CD4-positive, alpha-beta T cell treated with Interleukin-21 for 1 hour (primary cell): ENCODE data around the gene ADISSP.

Experiments used
- DNase-seq: peaks from one replicate; pipeline ENCODE4 v3.0.0-alpha.2; 2020

Gene ADISSP

DNA sequence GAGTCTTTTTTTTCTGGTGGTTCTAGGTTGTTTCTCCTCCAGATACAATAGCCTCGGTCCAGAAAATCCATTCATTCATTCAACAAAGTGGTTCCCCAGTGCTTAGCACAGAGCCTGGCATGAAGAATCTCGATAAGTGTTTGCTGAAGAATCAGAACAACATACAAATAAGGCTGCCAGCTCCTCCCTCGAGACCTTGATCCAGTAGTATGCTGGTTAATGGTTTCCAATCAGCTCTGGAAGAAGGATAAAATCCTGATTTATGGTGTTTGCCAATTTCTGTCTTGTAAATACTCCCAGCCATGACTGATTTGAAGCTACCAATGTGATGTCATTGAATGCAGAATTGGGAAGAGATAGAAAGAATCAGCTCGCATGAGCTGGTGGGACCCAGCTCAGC, 31.8 kb downstream of the ADISSP start:
- no peak for DNase-seq

DNA sequence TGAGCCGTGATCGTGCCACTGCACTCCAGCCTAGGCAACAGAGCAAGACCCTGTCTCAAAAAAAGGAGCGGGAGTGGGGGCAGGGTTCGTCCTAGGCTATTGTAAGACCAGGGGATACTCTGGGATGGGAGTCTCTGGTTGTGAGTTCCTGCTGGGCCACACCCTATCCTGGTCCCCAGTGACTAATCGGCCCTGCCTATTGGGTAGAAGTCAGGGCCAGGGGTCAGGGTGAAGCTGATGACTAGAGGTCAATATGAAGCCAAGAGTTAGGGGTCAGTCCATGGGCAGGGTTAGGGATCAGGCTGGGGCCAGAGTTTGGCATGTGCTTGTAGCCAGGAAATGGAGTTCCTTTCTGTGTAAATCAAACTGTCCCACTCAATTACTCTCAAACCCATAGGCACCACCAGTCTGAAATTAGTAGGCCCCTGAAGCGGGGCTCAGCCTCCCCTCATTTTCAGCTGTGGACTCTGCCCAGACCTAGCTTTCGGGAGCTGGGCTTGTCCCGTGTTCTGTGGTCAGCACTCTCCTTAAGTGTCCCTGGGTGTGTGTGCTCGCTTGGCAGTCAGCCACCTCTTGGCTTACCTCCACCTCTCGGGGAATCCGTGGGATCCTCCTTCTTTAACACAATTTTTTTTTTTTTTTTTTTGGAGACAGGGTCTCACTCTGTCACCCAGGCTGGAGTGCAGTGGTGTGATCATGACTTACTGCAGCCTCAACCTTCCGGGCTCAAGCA, 33.3 kb downstream of the ADISSP start:
- DNase-seq: no peak

DNA sequence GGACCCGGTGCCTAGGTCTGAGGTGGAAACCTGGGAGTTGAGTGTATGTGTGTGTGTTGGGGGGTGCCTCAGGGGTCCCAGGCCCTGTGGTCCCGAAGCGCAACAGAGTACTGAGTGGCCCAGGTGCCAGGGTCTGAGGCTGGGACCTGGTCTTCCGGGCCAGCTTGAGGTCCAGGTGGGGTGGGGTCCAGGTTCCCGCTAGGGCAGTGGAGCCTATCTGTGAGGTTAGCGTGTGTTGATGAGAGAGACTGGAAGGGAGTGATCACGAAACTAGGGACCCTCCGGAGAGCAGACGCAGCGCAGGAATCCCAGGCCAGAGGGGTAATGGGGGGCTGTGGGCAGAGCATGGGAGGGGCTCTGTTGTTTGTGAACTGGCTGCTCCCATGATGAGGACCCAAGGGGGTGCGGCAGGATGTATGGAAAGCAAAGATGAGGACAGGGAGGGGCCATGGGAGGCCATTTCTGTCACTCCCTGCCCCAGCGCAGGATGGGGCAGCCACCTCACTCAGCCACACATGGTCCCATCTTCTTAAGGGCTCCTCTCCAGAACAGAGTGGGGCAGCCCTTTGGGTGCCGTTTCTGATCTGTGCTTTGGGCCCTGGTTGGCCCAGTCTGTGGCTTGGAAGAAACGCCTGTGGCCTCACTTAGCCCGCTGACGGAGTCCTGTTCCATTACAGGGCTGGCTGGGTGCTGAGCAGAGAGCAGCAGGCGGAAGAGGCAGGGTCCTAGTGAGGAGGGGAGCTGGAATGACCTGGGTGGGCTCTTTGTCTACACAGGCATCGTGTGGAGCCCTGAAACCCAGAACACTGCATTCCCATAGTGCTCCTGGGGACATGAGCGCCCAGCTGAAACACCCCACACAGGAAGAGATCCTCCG, 34.2 kb downstream of the ADISSP start:
- no peak for DNase-seq

DNA sequence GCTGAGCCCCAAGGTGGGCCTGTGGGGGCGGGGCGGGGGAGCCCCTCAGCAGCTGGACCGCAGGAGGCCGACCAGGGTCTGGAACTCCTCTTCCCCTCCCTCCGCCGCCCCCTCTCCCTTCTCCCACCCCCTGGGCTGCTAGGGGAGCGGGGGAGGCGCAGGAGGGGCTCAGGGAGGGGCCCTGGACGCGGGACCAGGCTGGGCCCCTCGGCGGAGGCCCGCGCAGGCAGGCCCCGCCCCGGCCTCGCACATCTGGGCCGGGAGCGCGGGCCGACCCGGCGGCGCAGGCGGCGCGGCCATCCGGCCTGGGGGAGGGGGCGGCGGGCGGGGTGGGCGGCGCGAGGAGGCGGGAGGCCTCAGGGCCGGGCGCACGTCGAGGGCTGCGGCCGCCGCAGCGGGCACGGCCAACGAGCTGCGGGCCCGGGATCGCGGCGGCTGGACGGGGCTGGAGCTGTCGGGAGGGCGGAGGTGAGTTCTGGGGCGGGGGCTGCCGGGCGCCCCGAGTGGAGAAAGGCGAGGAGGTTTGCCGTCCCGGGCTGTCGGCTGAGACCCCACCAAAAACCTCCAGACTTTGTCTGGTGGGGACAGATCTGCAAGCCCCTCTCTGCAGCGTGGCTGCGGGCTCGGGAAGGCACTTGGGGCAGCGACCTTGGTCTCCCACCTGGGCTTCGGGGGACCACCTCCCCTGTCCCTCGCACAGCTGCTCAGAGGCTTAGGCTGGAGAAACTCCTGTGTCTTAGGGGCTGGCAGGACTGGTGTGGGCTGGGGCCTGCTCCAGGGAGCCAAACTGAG, 35.0 kb downstream of the ADISSP start, which contains the start of gene HSPA12B:
Gene HSPA12B (plus strand): TSS at position 359 of the 792 bp plus-strand sequence. CDS start 5,990 bp downstream, outside the sequence.
- no peak for DNase-seq

DNA sequence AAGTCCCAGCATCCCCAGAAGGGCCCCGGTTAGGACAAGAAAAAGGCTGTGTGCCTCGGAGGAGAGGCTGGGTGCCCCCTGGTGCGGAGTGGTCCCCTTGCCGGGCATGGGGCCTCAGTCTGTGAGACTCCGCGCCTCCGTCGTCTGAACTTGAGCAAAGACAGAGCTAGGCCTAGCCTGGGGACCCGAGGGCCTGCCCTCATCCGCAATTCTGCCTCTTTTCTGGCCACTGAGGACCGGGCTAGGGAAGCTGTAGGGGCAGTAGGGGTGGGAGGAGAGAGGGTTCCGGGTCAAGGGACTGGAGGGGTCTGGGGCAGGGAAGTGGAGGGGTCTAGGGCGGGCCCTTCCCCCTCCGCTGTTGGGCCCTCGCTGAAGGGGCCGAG, 35.6 kb downstream of the ADISSP start:
- no peak for DNase-seq

DNA sequence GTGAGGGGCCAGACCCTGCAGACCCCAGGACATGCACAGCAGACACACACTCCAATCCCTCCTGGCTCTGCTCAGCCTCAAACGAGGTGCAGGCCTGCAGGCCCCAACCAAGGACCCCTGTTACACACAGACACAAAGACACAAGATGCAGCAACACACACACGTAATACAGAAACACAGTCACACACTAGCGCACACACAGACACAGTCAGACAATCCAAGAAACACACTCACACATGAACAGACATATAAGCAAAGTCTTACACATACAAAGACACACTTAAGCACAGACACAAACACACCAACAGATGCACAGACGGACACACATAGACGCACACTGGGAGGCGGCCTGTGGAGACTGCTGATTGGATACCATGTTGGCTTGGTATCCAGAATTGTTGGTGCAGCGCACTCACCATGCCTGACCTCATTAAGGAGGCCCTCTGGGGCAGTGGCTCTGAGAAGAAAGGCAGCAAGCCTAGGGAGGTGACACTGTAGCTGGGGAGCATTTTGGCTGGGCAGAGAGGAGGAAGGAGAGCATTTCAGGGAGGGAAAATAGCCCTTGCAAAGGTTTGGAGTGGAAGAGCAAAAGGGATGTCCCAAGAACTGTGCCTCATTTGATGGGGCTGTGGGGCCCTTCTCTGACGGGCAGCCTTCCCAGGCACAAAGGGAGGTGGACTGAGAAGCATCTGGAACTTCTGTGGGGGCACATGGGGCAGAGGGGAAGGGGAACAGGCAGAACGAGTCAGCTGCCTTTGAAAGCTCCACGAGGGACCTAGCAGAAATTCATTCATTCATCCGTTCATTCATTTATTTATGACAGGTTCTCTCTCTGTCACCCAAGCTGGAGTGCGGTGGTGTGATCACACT, 36.5 kb downstream of the ADISSP start:
- DNase-seq: no peak

DNA sequence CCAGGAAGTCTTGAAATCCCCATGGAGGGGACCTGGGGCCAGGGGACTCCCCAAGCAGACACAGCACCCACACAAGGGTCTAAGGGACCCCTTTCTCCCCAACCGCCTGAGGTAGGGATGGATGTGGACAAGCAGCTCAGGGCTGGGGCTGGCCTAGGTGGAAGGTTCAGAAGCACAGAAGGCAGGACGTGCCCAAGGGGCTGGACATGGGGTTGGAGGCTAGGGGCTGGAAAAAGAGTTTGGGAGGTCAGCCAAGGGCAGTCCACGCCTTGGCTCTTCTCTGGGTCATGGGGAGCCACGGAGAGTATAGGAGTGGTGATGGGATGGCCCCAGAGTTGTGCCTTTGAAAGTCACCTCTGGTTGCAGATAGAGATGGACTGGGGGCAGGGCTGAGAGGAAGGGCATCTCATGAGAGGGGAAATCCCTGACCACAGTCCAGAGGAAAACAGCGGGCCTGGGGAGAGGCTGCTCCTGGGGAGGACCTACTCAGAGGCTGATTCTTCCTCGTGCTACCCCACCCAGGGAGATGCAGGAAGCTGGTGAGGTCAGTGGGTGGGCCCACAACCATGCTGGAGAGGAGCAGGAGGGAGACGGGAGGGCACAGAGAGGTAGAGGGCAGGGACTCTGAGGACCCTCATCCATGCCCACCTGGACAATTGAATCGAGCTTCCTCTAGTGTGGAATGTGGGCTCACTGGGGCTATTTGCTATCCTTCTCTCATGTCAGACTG, 37.6 kb downstream of the ADISSP start:
- no peak for DNase-seq

DNA sequence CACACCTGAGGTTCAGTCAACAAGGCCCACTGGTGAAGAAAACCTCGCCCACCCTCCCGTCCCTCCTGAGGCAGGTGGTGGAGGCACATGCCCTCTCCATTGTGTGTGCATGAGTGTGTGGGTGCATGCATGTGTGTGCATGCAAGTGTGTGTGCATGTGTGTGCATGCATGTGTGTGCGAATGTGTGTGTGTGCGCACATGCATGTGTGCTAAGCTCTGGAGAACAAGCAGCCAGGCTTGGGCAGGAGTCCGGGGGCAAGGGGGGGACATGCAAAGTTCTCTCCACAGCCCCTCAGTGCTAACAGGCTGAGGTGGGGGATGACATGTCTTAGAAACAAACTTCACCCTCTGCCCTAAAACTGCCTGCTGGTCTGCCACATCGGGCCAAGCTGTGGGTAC, 38.2 kb downstream of the ADISSP start:
- no peak for DNase-seq

DNA sequence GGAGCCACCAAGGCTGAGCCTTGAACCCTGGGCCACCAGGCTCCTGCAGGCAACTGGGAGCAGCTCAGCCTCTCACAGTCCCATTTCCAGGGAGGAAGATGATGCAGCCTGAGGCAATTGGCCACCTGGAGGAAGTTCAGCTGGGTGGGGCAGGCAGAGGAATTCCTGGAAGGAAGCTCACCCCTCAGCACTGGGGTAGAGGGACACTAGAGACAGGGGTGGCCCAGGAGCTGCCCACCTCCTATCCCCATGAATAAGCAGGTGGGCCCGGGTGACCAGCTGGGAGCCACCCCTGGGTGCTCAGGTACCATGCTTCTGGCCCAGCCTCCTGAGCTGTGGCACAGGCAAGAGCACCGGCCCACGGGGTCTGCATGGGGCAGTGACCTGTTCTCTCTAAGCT, 38.7 kb downstream of the ADISSP start:
- DNase-seq: no peak

DNA sequence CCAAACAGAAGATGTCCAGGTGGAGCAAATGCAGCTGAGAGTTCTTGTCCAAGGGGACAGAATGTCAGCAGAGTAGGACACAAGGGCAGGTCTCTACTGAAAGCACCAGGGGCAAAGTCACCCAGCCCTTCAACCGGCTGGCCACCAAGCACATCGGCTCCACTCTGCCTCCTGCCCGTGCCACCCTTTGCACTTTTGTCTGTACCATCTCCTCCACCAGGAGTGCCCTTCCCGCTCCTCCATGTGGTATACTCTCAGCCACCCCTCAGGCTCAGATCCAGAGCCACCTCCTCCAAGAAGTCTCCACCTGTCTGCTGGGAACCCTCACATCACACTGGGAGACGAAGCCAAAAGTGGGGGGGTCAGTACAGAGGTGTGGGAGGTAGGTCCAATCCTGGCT, 39.2 kb downstream of the ADISSP start:
- no peak for DNase-seq

DNA sequence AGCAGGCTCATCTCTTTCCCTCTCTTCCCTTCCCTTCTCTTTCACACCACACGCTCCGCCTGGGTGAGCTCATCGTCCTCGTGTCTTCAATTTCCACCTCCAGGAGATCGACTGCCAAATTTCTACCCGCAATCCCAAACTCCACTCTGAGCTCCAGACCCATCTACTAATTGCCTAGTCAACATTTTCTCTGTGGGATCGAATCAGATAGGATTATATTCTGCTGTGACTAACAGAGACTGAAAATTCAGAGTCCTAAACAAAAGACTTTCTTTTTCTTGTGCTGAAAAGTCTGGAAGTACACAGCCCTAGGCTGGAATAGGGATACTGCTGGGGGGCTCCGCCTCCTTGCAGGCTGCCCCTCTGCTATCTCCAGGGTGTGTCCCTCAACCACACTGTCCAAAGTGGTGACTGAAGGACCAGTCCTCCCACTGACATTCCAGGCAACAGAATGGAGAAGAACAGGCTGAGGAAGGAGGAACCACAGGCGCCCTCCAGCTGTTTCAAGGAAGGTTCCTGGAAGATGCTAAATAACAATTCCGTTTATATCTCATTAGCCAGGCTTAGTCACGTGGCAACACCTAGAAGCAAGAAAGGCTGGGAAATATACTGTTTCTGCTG, 40.0 kb downstream of the ADISSP start:
- no peak for DNase-seq

DNA sequence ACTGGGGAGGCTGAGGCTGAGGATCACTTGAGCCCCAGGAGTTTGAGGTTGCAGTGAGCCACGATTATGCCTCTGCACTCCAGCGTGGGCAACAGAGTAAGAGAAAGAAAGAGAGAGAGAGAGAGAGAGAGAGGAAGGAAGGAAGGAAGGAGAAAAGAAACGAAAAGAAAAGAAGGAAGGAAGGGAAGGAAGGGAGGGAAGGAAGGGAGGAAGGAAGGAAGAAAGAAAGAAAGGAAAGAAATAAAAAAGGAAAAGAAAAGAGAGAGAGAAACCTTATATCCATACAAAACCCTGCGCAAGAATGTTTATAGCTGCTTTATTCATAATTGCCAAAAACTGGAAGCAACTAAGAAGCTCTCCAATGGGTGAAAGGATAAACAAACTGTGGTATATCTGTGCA, 43.2 kb downstream of the ADISSP start:
- no peak for DNase-seq

DNA sequence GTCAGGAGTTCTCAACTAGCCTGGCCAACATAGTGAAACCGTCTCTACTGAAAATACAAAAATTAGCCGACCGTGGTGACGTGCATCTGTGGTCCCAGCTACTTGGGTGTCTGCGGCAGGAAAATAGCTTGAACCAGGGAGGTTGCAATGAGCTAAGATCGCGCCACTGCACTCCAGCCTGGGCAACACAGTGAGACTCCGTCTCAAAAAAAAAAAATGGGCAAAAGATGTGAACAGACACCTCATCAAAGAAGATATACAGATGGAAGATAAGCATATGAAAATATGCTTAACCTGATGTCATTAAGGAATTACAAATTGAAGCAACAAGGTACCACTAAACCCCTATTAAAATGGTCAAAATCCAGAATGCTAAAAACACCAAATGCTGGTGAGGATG, 44.3 kb downstream of the ADISSP start:
- DNase-seq: no peak

DNA sequence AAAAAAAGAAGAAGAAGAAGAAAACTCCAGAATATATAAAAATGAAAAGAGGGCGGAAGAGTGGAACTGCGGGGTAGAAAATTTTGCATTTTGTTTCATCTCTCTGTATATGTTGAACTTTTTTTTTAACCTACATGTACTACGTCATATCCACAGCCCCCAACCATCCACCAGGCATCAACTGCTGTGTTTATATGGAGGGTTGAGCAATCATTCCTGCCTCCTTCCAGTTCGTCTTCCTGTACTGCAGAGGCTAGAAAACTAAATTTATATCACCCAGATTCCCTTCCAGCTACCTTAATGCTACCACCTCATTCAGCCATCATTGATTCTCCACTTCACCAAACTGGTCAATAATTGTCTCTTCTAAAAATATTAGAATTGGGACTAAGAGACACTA, 45.6 kb downstream of the ADISSP start:
- no peak for DNase-seq

DNA sequence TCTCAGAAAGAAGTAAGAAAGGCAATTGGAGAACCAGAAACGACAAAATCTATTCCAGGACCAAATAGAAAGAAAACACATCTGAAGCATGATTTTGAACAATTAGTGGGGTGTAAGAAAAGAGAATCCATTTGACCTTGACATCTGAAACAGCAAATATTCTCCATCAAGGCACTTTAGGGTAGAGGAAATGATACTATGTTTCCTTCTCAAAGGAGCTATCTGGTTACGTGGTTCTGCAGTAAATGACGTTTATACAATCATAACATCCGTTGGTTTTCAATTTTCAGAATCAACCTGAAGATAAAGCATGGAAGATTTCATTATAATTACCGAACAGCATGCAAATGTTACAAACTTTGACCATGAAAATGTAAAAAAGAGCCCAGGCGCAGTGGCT, 46.9 kb downstream of the ADISSP start:
- no peak for DNase-seq

DNA sequence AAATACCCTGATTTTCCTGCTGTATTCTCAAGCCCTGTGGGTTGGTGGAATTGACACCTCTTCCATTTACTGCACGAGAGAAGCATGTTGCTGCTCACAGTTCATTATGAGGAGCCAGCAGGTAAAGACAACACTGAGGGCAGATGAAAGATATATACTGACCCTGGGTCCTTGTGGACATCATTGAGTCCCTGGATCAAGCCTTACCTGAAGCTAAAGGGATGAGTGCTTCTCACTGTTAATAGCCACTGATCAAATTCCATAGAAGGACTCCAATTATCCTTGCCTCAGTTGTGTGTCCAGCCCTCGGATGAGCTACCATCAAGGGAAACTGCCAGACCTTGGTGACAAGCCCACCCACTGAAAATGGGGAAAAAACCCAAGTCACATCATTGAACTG, 47.5 kb downstream of the ADISSP start:
- no peak for DNase-seq

DNA sequence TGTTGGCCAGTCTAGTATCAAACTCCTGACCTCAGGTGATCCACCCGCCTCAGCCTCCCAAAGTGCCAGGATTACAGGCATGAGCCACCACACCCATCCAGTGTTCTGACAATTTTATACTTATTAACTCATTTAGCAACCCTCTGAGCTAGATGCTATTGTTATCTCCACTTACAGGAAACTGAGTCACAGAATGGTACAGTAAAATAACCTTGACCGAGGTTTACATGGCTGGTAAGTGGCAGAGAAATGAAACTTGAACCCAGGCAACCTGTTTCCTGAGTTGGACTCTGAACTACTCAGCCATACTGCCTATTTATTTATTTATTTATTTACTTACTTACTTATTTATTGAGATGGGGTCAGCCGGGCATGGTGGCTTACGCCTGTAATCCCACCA, 48.5 kb downstream of the ADISSP start:
- no peak for DNase-seq

DNA sequence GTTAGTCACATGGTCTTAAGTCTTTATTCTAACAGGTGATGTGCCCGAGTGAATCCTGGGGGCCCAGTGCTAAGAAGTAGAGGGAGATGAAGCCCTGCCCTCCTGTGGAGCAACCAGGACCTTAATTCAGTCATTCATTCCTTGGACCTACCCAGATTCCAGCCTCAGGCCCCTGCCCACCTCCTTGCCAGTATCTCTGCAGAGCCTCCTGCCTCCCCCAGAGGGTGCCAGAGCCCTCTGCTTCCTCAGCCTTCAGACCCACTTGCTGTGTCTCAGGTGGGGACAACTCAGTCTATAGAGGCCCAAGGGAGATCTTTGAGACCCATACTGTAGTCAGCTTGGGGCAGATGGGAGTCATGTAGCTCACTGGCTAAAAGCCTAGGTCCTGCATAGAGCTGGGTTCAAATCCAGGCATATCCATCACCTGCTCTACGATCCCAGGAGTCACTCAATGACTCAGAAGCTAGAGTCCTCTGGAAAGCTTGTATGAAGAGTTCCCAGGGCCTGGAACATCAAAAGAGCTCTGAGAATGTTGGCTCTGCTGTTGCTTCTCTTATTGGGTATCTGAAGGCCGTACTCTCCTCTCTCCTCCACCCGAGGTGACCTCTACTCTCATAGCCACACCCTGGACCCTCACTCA, 51.2 kb downstream of the ADISSP start:
- DNase-seq: peak; percentile 15

DNA sequence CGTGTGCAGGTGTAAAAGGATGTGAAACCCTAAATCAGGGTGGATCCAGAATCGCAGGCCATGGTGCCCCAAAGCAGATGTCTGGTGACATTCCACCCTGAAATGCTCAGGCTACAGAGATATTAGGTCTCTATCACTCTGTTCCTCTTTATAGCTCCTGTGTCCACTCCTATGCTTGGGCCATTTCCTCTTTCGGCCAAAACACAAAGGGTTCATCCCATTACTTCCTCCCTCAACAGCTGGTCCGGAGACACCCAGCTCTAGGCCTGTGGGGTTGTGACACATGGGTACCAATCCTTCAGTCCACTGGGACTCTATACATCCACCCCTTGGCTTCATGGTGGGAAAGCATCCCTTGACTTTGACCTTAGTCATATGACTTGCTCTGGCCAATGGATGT, 53.5 kb downstream of the ADISSP start:
- DNase-seq: no peak

DNA sequence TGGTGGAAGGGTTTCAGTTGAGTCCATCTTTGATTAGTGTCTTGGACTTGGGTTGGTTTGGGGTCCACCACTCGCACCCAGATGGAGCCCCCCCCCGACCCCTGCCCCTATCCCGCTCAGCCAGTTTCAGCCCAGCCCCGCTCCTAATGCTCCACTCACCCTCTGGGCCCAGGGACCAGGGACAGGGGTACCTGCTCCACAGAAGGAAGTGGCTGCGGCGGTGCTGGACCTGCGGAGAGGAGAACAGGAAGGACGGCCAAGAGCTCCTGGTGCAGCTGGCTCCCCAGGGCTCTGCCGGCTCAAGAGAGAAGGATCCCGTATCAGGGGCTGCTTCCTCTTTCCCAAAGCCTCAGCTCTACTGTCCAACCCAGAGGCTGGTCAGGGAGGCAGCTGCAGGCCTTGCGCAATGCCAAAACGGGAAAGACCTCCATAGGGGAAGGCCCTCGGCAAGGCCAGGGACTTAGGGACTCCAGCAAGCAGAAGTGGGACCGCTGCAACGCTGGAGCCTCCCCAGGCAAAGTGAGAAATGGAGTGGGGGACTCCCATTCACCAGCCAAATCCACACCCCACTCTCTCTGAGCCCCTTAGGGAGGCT, 55.2 kb downstream of the ADISSP start, which contains the start of gene SIGLEC1:
Gene SIGLEC1 (minus strand): TSS at position 322 of the 595 bp plus-strand sequence. CDS start 5,472 bp downstream, outside the sequence.
- peak; percentile 26 for DNase-seq
